GM10266 (cell line): Measurements from ENCODE around the gene RSAD2.
"Not testable (repeated sequence)": the region's sequence is repeated elsewhere in the genome, so short reads cannot be mapped to it uniquely, and the experiment has no call there.

Experiments
- DNase-seq: peaks from one replicate; pipeline ENCODE4 v3.0.0; 2012; ENCODE audit errors: extremely low spot score
- CTCF ChIP-seq: IDR thresholded peaks from 2 replicates; pipeline ENCODE4 v1.5.1; 2012; ENCODE audit warnings: mild to moderate bottlenecking, low read depth; ENCODE audit not compliant: control insufficient read depth, insufficient read depth; ENCODE audit errors: missing control alignments

The RSAD2 gene

GRCh38 chr2:6932828-6933227 lies 55.3 kb downstream of the RSAD2 start:
- DNase-seq: no peak
- no peak for TF ChIP-seq CTCF

GRCh38 chr2:6933911-6934310 lies 56.3 kb downstream of the RSAD2 start:
- no peak for TF ChIP-seq CTCF
- DNase-seq: no peak

- DNase-seq: no peak
- TF ChIP-seq CTCF: no peak
Observed at GRCh38 chr2:6934345-6934744, 56.8 kb downstream of the RSAD2 start.

GRCh38 chr2:6934758-6935651 lies 57.4 kb downstream of the RSAD2 start:
- DNase-seq: no peak
- TF ChIP-seq CTCF: no peak

GRCh38 chr2:6935652-6936020 lies 58.1 kb downstream of the RSAD2 start:
- not testable (repeated sequence) for DNase-seq

GRCh38 chr2:6937157-6937556 lies 59.6 kb downstream of the RSAD2 start:
- TF ChIP-seq CTCF: no peak
- DNase-seq: no peak

GRCh38 chr2:6937582-6937981 lies 60.0 kb downstream of the RSAD2 start:
- no peak for TF ChIP-seq CTCF
- DNase-seq: no peak

GRCh38 chr2:6939071-6939470 lies 61.5 kb downstream of the RSAD2 start:
- TF ChIP-seq CTCF: no peak
- DNase-seq: no peak
